HepG2 (cell line): ENCODE measurements around the gene DNMT3A. TPM values are rescaled to one million over a fixed set of nuclear protein-coding genes. Genes with fewer than 3 reads are reported as not detected.

ENCODE experiments used
- ATAC-seq: fragments of 200-7000 bp; cut with Tn5 transposase; 3 replicates; pipeline ENCODE4 v1.9.1; 2020; ENCODE audit warnings: mild to moderate bottlenecking, moderate library complexity
- BruUV-seq: library from RNA; stranded (reverse); fragments of 400-500 nt; replicated peaks from 2 replicates; lab custom pipeline; 2021; lab: Mats Ljungman, UMichigan
- CTCF ChIA-PET: fragments of 300-600 bp; formaldehyde crosslinking; extraction: SDS; loops from one replicate; lab custom pipeline; 2021; ENCODE audit warnings: low total read pairs, inconsistent platforms, low intra/inter-chr PET ratio; lab: Yijun Ruan, JAX
- POLR2A ChIA-PET: fragments of 350-600 bp; sonication (Branson Sonifier 250); formaldehyde crosslinking; loops from one replicate; lab custom pipeline; 2020; ENCODE audit warnings: antibody characterized with exemption, inconsistent platforms; lab: Yijun Ruan, JAX
- DNase-seq: peaks from one replicate; pipeline ENCODE4 v3.0.0-alpha.2; 2015; ENCODE audit warnings: low spot score
- FAIRE-seq: peaks from 3 replicates; lab custom pipeline; 2011; peaks lifted over from hg19 to GRCh38; lab: Jason Lieb, UNC
- H2AFZ ChIP-seq: one replicate; pipeline ENCODE4 v1.6.1; 2011; ENCODE audit warnings: low read length, inconsistent platforms
- H3K27ac ChIP-seq: fragments of 300-600 bp; 3 replicates; pipeline ENCODE4 v1.8.0; 2011; ENCODE audit warnings: mixed run types, mild to moderate bottlenecking, mixed read lengths, low read length, inconsistent platforms; ENCODE audit not compliant: insufficient read depth; ENCODE audit errors: extremely low read length
- H3K27me3 ChIP-seq, 2 experiments: fragments of 200-600 bp in 1 of 2; 2 replicates in 1 of 2; 3 replicates in 1 of 2; pipeline versions ENCODE4 v1.6.0 to v1.8.0; 2011; ENCODE audit warnings: low read length in 2 of 2, mild to moderate bottlenecking in 2 of 2, moderate library complexity in 2 of 2, inconsistent platforms in 1 of 2; ENCODE audit not compliant: insufficient read depth in 2 of 2, control insufficient read depth in 1 of 2
- H3K36me3 ChIP-seq, 2 experiments: fragments of 200-600 bp in 1 of 2; replicated peaks in 1 of 2; 2 replicates in 1 of 2; 3 replicates in 1 of 2; pipeline versions ENCODE4 v1.5.1 to v1.8.0; 2011; ENCODE audit warnings: low read length in 2 of 2, inconsistent platforms in 1 of 2; ENCODE audit not compliant: insufficient read depth in 2 of 2, control insufficient read depth in 1 of 2
- H3K4me1 ChIP-seq: 2 replicates; pipeline ENCODE4 v1.5.1; 2012; ENCODE audit warnings: low read length, inconsistent platforms; ENCODE audit not compliant: insufficient read depth
- H3K4me2 ChIP-seq: 2 replicates; pipeline ENCODE4 v1.6.0; 2011; ENCODE audit warnings: low read depth, low read length, inconsistent platforms
- H3K4me3 ChIP-seq, 3 experiments: fragments of 200-600 bp in 1 of 3; sonication (generic), shearing (Covaris generic) in 1 of 3; replicated peaks in 1 of 3; 2 replicates each; pipeline ENCODE4 v1.5.1; 2011 to 2016; ENCODE audit warnings: low read length in 3 of 3, inconsistent platforms in 2 of 3, low read depth in 2 of 3, mild to moderate bottlenecking in 2 of 3, control low read depth in 1 of 3, mixed read lengths in 1 of 3; ENCODE audit not compliant: insufficient read depth in 1 of 3
- H3K79me2 ChIP-seq: one replicate; pipeline ENCODE4 v1.6.1; 2011; ENCODE audit warnings: low read length, inconsistent platforms; ENCODE audit not compliant: insufficient read depth
- H3K9ac ChIP-seq: 2 replicates; pipeline ENCODE4 v1.6.0; 2011; ENCODE audit warnings: mild to moderate bottlenecking, low read depth, low read length, inconsistent platforms; ENCODE audit not compliant: insufficient read depth
- H3K9me3 ChIP-seq: 2 replicates; pipeline ENCODE4 v1.5.1; 2012; ENCODE audit warnings: mild to moderate bottlenecking, low read length
- H4K20me1 ChIP-seq: 2 replicates; pipeline ENCODE4 v1.6.0; 2011; ENCODE audit warnings: inconsistent platforms, mild to moderate bottlenecking, low read length, moderate library complexity; ENCODE audit not compliant: insufficient read depth
- ARID2 ChIP-seq: sonication (generic); formaldehyde crosslinking; IDR thresholded peaks from 2 replicates; pipeline ENCODE4 v1.8.1; 2022; ENCODE audit warnings: mild to moderate bottlenecking, missing genetic modification reagents, borderline replicate concordance
- ASH2L ChIP-seq: fragments of 300-600, 200-600 bp; sonication (generic); IDR thresholded peaks from 2 replicates; pipeline ENCODE4 v1.7.0; 2017; ENCODE audit warnings: low read depth, mild to moderate bottlenecking, moderate library complexity, mixed read lengths, low read length; ENCODE audit not compliant: insufficient read length
- CCAR2 ChIP-seq: fragments of 200-400 bp; formaldehyde crosslinking; optimal IDR thresholded peaks from 2 replicates; pipeline ENCODE3; 2018; ENCODE audit warnings: low read depth, mild to moderate bottlenecking, low read length, moderate library complexity
- FOSL2 ChIP-seq: sonication (generic); formaldehyde crosslinking; IDR thresholded peaks from 2 replicates; pipeline ENCODE4 v1.4.0; 2020; ENCODE audit warnings: missing genetic modification reagents
- IKZF5 ChIP-seq: IDR thresholded peaks from 2 replicates; pipeline ENCODE4 v1.6.1; 2018; ENCODE audit warnings: missing genetic modification reagents, mild to moderate bottlenecking, missing compliant biosample characterization
- IRF1 ChIP-seq: sonication (generic); formaldehyde crosslinking; IDR thresholded peaks from 2 replicates; pipeline ENCODE4 v1.4.0; 2020; ENCODE audit warnings: low read depth, mild to moderate bottlenecking, missing genetic modification reagents
- KLF12 ChIP-seq: sonication (generic); formaldehyde crosslinking; IDR thresholded peaks from 2 replicates; pipeline ENCODE4 v1.4.0; 2020; ENCODE audit warnings: missing genetic modification reagents, borderline replicate concordance
- KMT2A ChIP-seq: sonication (generic); formaldehyde crosslinking; IDR thresholded peaks from 2 replicates; pipeline ENCODE4 v1.4.0; 2020; ENCODE audit warnings: missing genetic modification reagents
- NCOA2 ChIP-seq: sonication (generic); formaldehyde crosslinking; IDR thresholded peaks from 2 replicates; pipeline ENCODE4 v1.8.0; 2022; ENCODE audit warnings: inconsistent platforms
- NR2F2 ChIP-seq: IDR thresholded peaks from 2 replicates; pipeline ENCODE4 v1.6.1; 2012; ENCODE audit warnings: low read depth, inconsistent platforms, borderline replicate concordance
- NR2F6 ChIP-seq, 2 experiments: IDR thresholded peaks; 2 replicates each; pipeline ENCODE4 v1.6.1; 2016; ENCODE audit warnings: antibody characterized with exemption in 1 of 2, mild to moderate bottlenecking in 1 of 2
- PHF21A ChIP-seq: sonication (generic); formaldehyde crosslinking; IDR thresholded peaks from 2 replicates; pipeline ENCODE4 v1.5.0; 2020; ENCODE audit warnings: mild to moderate bottlenecking, missing genetic modification reagents
- RXRB ChIP-seq: IDR thresholded peaks from 2 replicates; pipeline ENCODE4 v1.6.1; 2016; ENCODE audit warnings: borderline replicate concordance, missing genetic modification reagents, missing compliant biosample characterization
- SIN3A ChIP-seq: IDR thresholded peaks from 2 replicates; pipeline ENCODE4 v1.6.1; 2011; ENCODE audit warnings: low read depth, mild to moderate bottlenecking, control low read depth, low read length, borderline replicate concordance
- THAP7 ChIP-seq: sonication (generic); formaldehyde crosslinking; IDR thresholded peaks from 2 replicates; pipeline ENCODE4 v1.8.1; 2023; ENCODE audit warnings: mild to moderate bottlenecking, missing genetic modification reagents
- ZBTB46 ChIP-seq: sonication (generic); formaldehyde crosslinking; IDR thresholded peaks from 2 replicates; pipeline ENCODE4 v1.4.0; 2020; ENCODE audit warnings: mild to moderate bottlenecking, missing genetic modification reagents, borderline replicate concordance
- ZNF225 ChIP-seq: sonication (generic); formaldehyde crosslinking; IDR thresholded peaks from 2 replicates; pipeline ENCODE4 v1.4.0; 2020; ENCODE audit warnings: mild to moderate bottlenecking, missing genetic modification reagents
- ZNF331 ChIP-seq: sonication (generic); formaldehyde crosslinking; IDR thresholded peaks from 2 replicates; pipeline ENCODE4 v1.4.0; 2020; ENCODE audit warnings: missing genetic modification reagents
- ZNF33B ChIP-seq: sonication (generic); formaldehyde crosslinking; IDR thresholded peaks from 2 replicates; pipeline ENCODE4 v1.5.1; 2020; ENCODE audit warnings: mild to moderate bottlenecking, missing genetic modification reagents
- ZSCAN31 ChIP-seq: sonication (generic); formaldehyde crosslinking; IDR thresholded peaks from 2 replicates; pipeline ENCODE4 v1.5.0; 2020; ENCODE audit warnings: low read depth, mild to moderate bottlenecking, missing genetic modification reagents
- WGBS: methylation state at CpG from one replicate; pipeline ENCODE4 v1.1.6; 2017; ENCODE audit warnings: low lambda C conversion rate; 5-methylcytosine and 5-hydroxymethylcytosine counted together
- in situ Hi-C: cut with HindIII; loops from 2 replicates; pipeline ENCODE4 v1.10.0; 2017; ENCODE audit warnings: low pct_unique_long_range_greater_than_20kb; ENCODE audit not compliant: extremely low pct_ligation_motif_present
- intact Hi-C: fragments of 100-400 bp; cut with micrococcal nuclease; formaldehyde crosslinking; loops from one replicate; pipeline ENCODE4 v1.10.0; 2022; ENCODE audit not compliant: unreplicated experiment
- polyA plus RNA-seq, 8 experiments: library from polyadenylated mRNA; depleted of rRNA in 3 of 8; stranded (reverse) in 7 of 8; unstranded in 1 of 8; fragments of >200 nt; fragmentation: Illumina TruSeq in 4 of 8; extraction: Trizol in 4 of 8; gene quantifications; 2 replicates each; pipeline versions ENCODE4 v1.2.1 to v1.2.3, GENCODE V29; 2011 to 2016; ENCODE audit warnings: low read depth in 4 of 8, missing spikeins in 1 of 8, mixed read lengths in 1 of 8; ENCODE audit not compliant: insufficient read depth in 1 of 8
- total RNA-seq, 5 experiments: library from RNA; depleted of rRNA; stranded (reverse); fragments of >200 nt; fragmentation: Illumina TruSeq; extraction: Trizol; gene quantifications; 2 replicates each; pipeline ENCODE4 v1.2.3, GENCODE V29; 2016; ENCODE audit warnings: low read depth in 1 of 5

The DNMT3A gene
- total and polyA plus RNA-seq, 2 of the 13 experiments (the other 11 are each of a cell fraction or from before 2014, with no cell fraction given) = 14.7 to 29.1 TPM

GRCh38 chr2:25247792-25248512, 93.8 kb downstream of the DNMT3A start:
- POLR2A ChIA-PET = interaction anchor here (0.6 to 1.0 kb wide), 2 partner anchors 20 to 1098 kb away, joined by 3 to 4 read pairs; partner anchors contain the start of gene SELENOI
- Histone ChIP-seq H3K9ac (no peak overlapping the region), H4K20me1 (no peaks in the 10 kb centered on the region; the same call in 1 of the 2 replicates), H2AFZ (no peak overlapping the region), H3K9me3 (no peaks in the 10 kb centered on the region), H3K4me3 (no peak overlapping the region), H3K79me2 (peaks cover 27% of the 10 kb centered on the region), H3K36me3 (peaks cover 30 to 50% of the 10 kb centered on the region in 2 experiments), H3K4me1 (peaks cover 39% of the 10 kb centered on the region), H3K4me2 (no peak overlapping the region), H3K27me3 (no peaks in the 10 kb centered on the region), H3K27ac (no peak overlapping the region)
- BruUV-seq = no TSS peak
- intact Hi-C loops (no loop called here), in situ Hi-C loops (no loop called here)
- ATAC-seq = no peak
- peak; percentile 56 for FAIRE-seq
- peak; percentile 42 for DNase-seq
- CTCF ChIA-PET = no interaction called here
- WGBS = 85% methylated on average over 20 of the region's 20 CpGs
- TF ChIP-seq KLF12 (CRISPR knock-in tag) = no peak
- peak; percentile 74 for TF ChIP-seq RXRB
- peak; percentile 60 for TF ChIP-seq NR2F2
- TF ChIP-seq ARID2 (CRISPR knock-in tag) = no peak
- no peak for TF ChIP-seq ZBTB46 (CRISPR knock-in tag)
- TF ChIP-seq ZNF331 (CRISPR knock-in tag) = 0 out of 2 replicates have a peak, but pooled peaks have one; percentile 36
- TF ChIP-seq ZNF33B (CRISPR knock-in tag) = no peak
- peak; percentile 87 for TF ChIP-seq NR2F6 (IDR thresholded peaks at IDR 0.05)
- peak; percentile 86 for TF ChIP-seq NR2F6 (CRISPR knock-in tag; IDR thresholded peaks at IDR 0.05)
- TF ChIP-seq CCAR2 = no peak
- TF ChIP-seq IKZF5 (CRISPR knock-in tag) = peak; percentile 35; the same call in 1 of the 2 replicates
- TF ChIP-seq KMT2A = no peak
- TF ChIP-seq ASH2L = no peak
- TF ChIP-seq PHF21A (CRISPR knock-in tag) = peak; percentile 43; the same call in 1 of the 2 replicates
- no peak for TF ChIP-seq FOSL2
- no peak for TF ChIP-seq IRF1 (CRISPR knock-in tag)
- TF ChIP-seq ZSCAN31 (CRISPR knock-in tag) = no peak
- TF ChIP-seq THAP7 = no peak
- TF ChIP-seq ZNF225 = no peak
- TF ChIP-seq SIN3A = no peak
- TF ChIP-seq NCOA2 (CRISPR knock-in tag) = peak; percentile 86
